MM.1S (cell line): Measurements from ENCODE around the gene ZMYM3.
"Not testable (repeated sequence)": the region's sequence is repeated elsewhere in the genome, so short reads cannot be mapped to it uniquely, and the experiment has no call there.

Experiments
- DNase-seq: peaks from one replicate; pipeline ENCODE4 v3.0.0-alpha.2; 2015
- H2AFZ ChIP-seq: fragments of 300-600 bp; sonication (generic); 2 replicates; pipeline ENCODE4 v1.6.0; 2016; ENCODE audit warnings: antibody characterized with exemption, low read length
- H3F3A ChIP-seq: fragments of 300-600 bp; sonication (generic); 2 replicates; pipeline ENCODE4 v1.6.1; 2016; ENCODE audit warnings: mild to moderate bottlenecking, antibody characterized with exemption, low read length, moderate library complexity, mixed read lengths; ENCODE audit not compliant: insufficient read depth
- H3K27ac ChIP-seq: fragments of 300-600 bp; sonication (generic); 2 replicates; pipeline ENCODE4 v1.5.1; 2016; ENCODE audit warnings: mild to moderate bottlenecking, low read length
- H3K27me3 ChIP-seq: fragments of 300-600 bp; sonication (generic); replicated peaks from 2 replicates; pipeline ENCODE4 v1.6.0; 2016; ENCODE audit warnings: low read length; ENCODE audit not compliant: insufficient read depth
- H3K36me3 ChIP-seq: fragments of 300-600 bp; sonication (generic); replicated peaks from 2 replicates; pipeline ENCODE4 v1.6.1; 2016; ENCODE audit warnings: mild to moderate bottlenecking, low read length, mixed read lengths; ENCODE audit not compliant: insufficient read depth
- H3K4me1 ChIP-seq: fragments of 300-600 bp; sonication (generic); 2 replicates; pipeline ENCODE4 v1.6.1; 2016; ENCODE audit warnings: low read length, mixed read lengths
- H3K4me2 ChIP-seq: fragments of 300-600 bp; sonication (generic); 2 replicates; pipeline ENCODE4 v1.6.0; 2016; ENCODE audit warnings: low read depth, low read length
- H3K4me3 ChIP-seq: fragments of 300-600 bp; sonication (generic); 2 replicates; pipeline ENCODE4 v1.5.1; 2016; ENCODE audit warnings: low read length, mixed read lengths
- H3K79me2 ChIP-seq: fragments of 300-600 bp; sonication (generic); 2 replicates; pipeline ENCODE4 v1.6.1; 2016; ENCODE audit warnings: mixed run types, low read length, mixed read lengths
- H3K9ac ChIP-seq: fragments of 300-600 bp; sonication (generic); 2 replicates; pipeline ENCODE4 v1.6.1; 2016; ENCODE audit warnings: low read length, mixed read lengths
- H3K9me2 ChIP-seq: fragments of 300-600 bp; sonication (generic); replicated peaks from 2 replicates; pipeline ENCODE4 v1.6.1; 2016; ENCODE audit warnings: mild to moderate bottlenecking, low read length, mixed read lengths; ENCODE audit not compliant: insufficient read depth
- H3K9me3 ChIP-seq: fragments of 300-600 bp; sonication (generic); replicated peaks from 2 replicates; pipeline ENCODE4 v1.6.1; 2016; ENCODE audit warnings: mild to moderate bottlenecking, low read length, mixed read lengths; ENCODE audit not compliant: insufficient read depth
- H4K20me1 ChIP-seq: fragments of 300-600 bp; sonication (generic); 2 replicates; pipeline ENCODE4 v1.6.1; 2016; ENCODE audit warnings: mild to moderate bottlenecking, low read length, moderate library complexity, mixed read lengths; ENCODE audit not compliant: insufficient read depth
- EZH2 ChIP-seq: fragments of 300-600 bp; sonication (generic); optimal IDR thresholded peaks from 2 replicates; pipeline ENCODE3; 2017; ENCODE audit warnings: low read depth, mild to moderate bottlenecking, antibody characterized with exemption, low read length, mixed read lengths
- EZH2phosphoT487 ChIP-seq: fragments of 300-600 bp; sonication (generic); IDR thresholded peaks from 2 replicates; pipeline ENCODE4 v1.6.1; 2018; ENCODE audit warnings: antibody characterized with exemption, low read length
- TF ChIP-seq, protein P1 (sequence below): fragments of 300-600 bp; sonication (generic); IDR thresholded peaks from 2 replicates; pipeline ENCODE4 v1.5.1; 2016; ENCODE audit warnings: antibody characterized with exemption, low read length, mixed read lengths

Gene ZMYM3

DNA sequence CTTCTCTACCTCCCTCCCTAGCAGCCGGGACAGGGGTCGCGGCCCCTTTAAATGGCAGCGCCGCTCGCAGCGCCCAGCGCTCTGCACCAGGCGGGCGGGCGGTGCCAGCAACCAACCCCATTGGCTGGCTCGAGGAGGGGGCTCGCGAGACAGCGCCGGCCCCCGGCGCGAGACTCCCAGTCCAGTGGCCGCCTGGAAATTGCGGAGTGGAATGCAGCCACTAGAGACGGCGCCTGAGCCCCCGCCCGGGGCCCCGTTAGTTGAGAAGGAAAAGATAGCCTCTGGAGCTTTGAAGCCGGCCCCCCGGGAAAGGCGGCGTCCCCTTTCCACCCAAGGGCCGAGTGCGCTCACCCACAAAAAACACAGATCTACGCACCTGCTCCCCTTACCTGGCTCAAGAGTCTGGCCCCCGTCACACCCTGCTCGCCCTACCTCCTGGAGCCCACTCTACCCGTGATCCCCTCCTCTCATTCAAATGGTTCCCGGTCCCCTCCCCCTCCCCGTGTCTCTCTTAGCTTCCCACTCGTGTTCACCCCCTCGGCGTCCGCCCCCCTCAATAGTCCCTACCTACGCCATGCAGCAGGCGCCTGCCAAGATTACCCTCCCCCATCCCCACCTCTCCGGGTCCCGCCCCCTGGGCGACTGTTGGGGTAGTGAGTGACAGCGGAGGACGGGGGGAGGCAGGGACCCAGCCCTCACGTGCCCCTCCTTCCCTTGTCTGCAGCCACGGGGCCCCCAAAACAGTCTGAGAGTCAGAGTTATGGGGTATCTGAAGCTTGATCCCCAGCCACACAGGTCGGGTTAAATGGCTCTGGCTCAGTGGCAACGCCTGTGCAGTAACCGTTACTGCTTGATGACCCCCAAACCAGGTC, at the start of gene ZMYM3:
Gene ZMYM3, minus strand, starts transcription at position 49 of the 872 bp plus-strand sequence. CDS start 885 bp downstream, outside the sequence.
- H3K9me3 ChIP-seq = no peaks in the 10 kb centered on the region
- peak; percentile 83 for DNase-seq
- H2AFZ ChIP-seq = peak within 1 kb of the TSS; percentile 81
- no peaks in the 10 kb centered on the region for H3K36me3 ChIP-seq
- peak within 1 kb of the TSS; percentile 84 for H3K9ac ChIP-seq
- H4K20me1 ChIP-seq = no peaks in the 10 kb centered on the region
- no peaks in the 10 kb centered on the region for H3K4me1 ChIP-seq
- H3K4me3 ChIP-seq = peak within 1 kb of the TSS; percentile 92
- no peaks in the 10 kb centered on the region for H3F3A ChIP-seq
- H3K27ac ChIP-seq = peak within 1 kb of the TSS; percentile 31; the same call in 1 of the 2 replicates
- no peaks in the 10 kb centered on the region for H3K27me3 ChIP-seq
- no peak for TF ChIP-seq EZH2
- TF ChIP-seq, protein P1, sequence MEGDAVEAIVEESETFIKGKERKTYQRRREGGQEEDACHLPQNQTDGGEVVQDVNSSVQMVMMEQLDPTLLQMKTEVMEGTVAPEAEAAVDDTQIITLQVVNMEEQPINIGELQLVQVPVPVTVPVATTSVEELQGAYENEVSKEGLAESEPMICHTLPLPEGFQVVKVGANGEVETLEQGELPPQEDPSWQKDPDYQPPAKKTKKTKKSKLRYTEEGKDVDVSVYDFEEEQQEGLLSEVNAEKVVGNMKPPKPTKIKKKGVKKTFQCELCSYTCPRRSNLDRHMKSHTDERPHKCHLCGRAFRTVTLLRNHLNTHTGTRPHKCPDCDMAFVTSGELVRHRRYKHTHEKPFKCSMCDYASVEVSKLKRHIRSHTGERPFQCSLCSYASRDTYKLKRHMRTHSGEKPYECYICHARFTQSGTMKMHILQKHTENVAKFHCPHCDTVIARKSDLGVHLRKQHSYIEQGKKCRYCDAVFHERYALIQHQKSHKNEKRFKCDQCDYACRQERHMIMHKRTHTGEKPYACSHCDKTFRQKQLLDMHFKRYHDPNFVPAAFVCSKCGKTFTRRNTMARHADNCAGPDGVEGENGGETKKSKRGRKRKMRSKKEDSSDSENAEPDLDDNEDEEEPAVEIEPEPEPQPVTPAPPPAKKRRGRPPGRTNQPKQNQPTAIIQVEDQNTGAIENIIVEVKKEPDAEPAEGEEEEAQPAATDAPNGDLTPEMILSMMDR = no peak
- no peak for TF ChIP-seq EZH2phosphoT487
- peaks cover 7% of the 10 kb centered on the region; the same call in 1 of the 2 replicates for H3K79me2 ChIP-seq
- H3K4me2 ChIP-seq = peak within 1 kb of the TSS; percentile 88
- no peaks in the 10 kb centered on the region for H3K9me2 ChIP-seq

DNA sequence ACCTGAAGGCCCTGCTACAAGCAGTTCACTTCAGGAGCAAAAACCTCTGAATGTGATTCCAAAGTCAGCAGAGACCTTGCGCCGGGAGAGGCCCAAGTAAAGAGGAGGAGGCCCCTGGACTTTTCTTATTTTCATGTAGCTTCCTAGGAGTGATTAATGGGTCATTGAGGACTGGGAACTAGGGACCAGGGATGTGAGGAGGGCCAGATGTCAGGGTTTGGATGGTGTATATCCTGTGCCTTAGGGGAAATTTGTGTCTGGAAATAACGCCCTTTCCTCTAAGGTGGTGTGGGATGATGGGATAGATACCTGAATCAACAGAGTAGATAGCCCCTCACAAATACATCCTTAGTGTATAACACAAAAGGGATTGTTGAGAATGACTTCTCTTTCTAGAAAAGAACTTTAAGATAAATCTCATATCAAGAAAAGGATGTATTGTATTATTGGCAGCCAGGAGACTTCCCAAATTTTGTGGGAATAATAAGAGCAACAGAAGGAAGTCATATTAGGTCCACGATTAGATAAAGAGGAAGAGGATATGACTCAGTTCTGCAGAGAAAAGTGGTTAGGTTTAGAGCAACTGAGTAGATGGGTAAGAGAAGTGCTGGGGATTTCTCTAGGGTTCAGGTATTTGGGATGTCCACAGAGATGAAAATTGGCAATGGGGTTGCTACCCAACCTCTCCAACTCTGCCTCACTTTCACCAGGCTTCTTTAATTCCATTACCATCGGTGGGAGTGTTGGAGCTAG, 48.7 kb upstream of the ZMYM3 start:
- Histone ChIP-seq H3K36me3 (0 out of 2 replicates have a peak, but pooled peaks cover 3% of the 10 kb centered on the region), H3K4me1 (no peaks in the 10 kb centered on the region)

DNA sequence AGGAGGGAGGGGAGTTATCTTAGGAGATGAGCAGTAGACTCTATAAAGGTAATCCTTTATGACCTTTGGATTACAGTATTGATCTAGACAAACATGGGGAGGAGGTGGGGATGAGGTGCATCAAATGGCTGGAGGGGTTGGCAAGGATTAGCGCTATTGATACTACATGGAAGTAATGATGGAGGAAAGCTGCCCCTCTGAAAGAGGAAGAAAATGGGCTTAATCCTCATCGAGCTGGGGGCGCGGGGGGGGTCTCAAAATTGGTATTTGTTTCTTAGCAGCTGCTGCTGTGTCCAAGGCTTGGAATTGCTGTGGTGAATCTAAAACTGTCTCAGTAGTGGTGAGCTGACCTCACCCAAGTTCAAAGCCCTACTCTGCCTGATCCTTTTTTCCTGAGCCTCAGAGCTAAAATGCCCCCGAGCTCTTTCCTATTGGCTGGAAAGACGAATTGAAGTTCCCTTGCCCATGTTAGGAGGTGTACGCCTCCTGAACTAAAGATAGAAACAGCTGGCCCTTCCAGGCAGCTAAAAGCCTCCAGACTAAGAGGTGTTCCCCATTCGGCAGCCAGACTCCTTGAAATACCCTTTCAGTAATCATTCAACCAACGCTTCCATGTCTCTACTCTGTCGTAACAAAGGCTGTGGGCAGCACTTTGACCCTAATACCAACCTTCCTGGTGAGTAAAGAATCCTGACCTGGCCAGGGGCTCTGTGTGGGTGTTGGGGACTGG, 47.4 kb upstream of the ZMYM3 start, which contains the start of gene ITGB1BP2:
Gene ITGB1BP2, plus strand, starts transcription at position 556 of the 730 bp plus-strand sequence. Its CDS starts 57 bp downstream, at position 613.
- Histone ChIP-seq H3K4me1 (no peaks in the 10 kb centered on the region), H3K27ac (no peak within 1 kb of the TSS)

More for the DNA sequence above, 48.7 kb upstream of the ZMYM3 start:
- no peak overlapping the region for H3K27ac ChIP-seq
- H3K79me2 ChIP-seq = no peaks in the 10 kb centered on the region
- H4K20me1 ChIP-seq = no peaks in the 10 kb centered on the region
- DNase-seq = no peak
- H3K9ac ChIP-seq = no peak overlapping the region
- H3K27me3 ChIP-seq = no peaks in the 10 kb centered on the region
- H3K4me3 ChIP-seq = no peak overlapping the region
- no peak overlapping the region for H3K4me2 ChIP-seq
- TF ChIP-seq EZH2 = no peak
- TF ChIP-seq EZH2phosphoT487 = no peak
- TF ChIP-seq, protein P1 = no peak
- no peak overlapping the region for H2AFZ ChIP-seq
- H3K9me2 ChIP-seq = no peaks in the 10 kb centered on the region
- H3F3A ChIP-seq = peaks cover 4% of the 10 kb centered on the region; the same call in 1 of the 2 replicates
- no peaks in the 10 kb centered on the region for H3K9me3 ChIP-seq

DNA sequence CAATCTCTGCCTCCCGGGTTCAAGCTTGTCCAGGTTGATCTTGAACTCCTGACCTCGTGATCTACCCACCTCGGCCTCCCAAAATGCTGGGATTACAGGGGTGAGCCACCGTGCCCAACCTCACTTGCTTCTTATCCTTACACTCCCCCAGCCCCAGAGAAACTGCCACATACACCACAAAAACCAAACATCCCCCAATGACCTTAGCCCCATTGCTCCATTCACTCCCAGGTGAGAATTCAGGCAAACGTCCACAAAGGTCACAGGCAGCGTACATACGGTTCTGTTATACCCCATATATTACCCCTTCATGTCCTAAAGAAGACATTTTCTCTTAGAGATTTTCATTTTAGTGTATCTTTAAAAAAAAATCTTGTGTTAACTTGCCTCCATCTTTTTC, 46.6 kb upstream of the ZMYM3 start:
- H3K4me2 ChIP-seq, H3K4me3 ChIP-seq, DNase-seq, H3K36me3 ChIP-seq, H3K27me3 ChIP-seq, H3K4me1 ChIP-seq, H2AFZ ChIP-seq, H3F3A ChIP-seq, H3K79me2 ChIP-seq, H3K9me3 ChIP-seq, H4K20me1 ChIP-seq, H3K9ac ChIP-seq, H3K27ac ChIP-seq, H3K9me2 ChIP-seq: not testable (repeated sequence)

More for the DNA sequence above, 47.4 kb upstream of the ZMYM3 start, which contains the start of gene ITGB1BP2:
- Histone ChIP-seq H3K4me2 (no peak within 1 kb of the TSS), H3K27me3 (no peaks in the 10 kb centered on the region), H3K9me2 (no peaks in the 10 kb centered on the region), H3F3A (peaks cover 4% of the 10 kb centered on the region; the same call in 1 of the 2 replicates), H3K9me3 (no peaks in the 10 kb centered on the region), H2AFZ (no peak within 1 kb of the TSS), H4K20me1 (no peaks in the 10 kb centered on the region), H3K36me3 (0 out of 2 replicates have a peak, but pooled peaks cover 6% of the 10 kb centered on the region), H3K79me2 (no peaks in the 10 kb centered on the region), H3K4me3 (no peak within 1 kb of the TSS), H3K9ac (no peak within 1 kb of the TSS)
- TF ChIP-seq, protein P1 = no peak
- TF ChIP-seq EZH2 (no peak), EZH2phosphoT487 (no peak)
- no peak for DNase-seq
